Measurements from ENCODE around the gene DR1.

DNA sequence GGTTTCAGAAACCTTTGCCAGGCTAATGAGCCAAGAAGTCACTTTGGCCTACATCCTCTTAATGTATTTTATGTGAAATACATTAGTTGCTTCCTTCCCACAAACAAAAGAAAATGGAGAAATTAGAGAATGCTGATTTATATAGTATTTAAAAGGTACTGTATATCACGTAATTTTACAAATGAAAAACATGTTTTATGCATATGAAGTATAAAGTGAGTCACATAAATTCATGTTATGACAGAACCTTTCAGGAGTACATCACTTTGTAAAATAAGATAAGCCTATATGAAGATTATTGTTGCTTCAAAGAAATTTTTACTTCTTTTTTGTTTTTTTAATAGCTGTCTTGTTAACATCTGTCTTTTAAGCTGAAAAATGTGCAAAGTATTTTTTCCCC lies 4.6 kb downstream of the DR1 start:
- TF ChIP-seq, protein P1, sequence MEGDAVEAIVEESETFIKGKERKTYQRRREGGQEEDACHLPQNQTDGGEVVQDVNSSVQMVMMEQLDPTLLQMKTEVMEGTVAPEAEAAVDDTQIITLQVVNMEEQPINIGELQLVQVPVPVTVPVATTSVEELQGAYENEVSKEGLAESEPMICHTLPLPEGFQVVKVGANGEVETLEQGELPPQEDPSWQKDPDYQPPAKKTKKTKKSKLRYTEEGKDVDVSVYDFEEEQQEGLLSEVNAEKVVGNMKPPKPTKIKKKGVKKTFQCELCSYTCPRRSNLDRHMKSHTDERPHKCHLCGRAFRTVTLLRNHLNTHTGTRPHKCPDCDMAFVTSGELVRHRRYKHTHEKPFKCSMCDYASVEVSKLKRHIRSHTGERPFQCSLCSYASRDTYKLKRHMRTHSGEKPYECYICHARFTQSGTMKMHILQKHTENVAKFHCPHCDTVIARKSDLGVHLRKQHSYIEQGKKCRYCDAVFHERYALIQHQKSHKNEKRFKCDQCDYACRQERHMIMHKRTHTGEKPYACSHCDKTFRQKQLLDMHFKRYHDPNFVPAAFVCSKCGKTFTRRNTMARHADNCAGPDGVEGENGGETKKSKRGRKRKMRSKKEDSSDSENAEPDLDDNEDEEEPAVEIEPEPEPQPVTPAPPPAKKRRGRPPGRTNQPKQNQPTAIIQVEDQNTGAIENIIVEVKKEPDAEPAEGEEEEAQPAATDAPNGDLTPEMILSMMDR (IDR thresholded peaks at IDR 0.05) = no peak
- no peak for TF ChIP-seq POLR2A (IDR thresholded peaks at IDR 0.05)
